Measurements from ENCODE around the gene DUSP1. TPM values are rescaled to one million over a fixed set of nuclear protein-coding genes. Genes with fewer than 3 reads are reported as not detected.
A peak's percentile ranks its signal among the peaks of the same experiment; 100 is the strongest.

Gene DUSP1
- total and polyA plus RNA-seq, 9 of the 15 experiments (the other 6 are each of a cell fraction or from before 2014, with no cell fraction given), result 2.1 to 14.2 (median 8.5) TPM

- TF ChIP-seq ZBTB9 (CRISPR knock-in tag; IDR thresholded peaks at IDR 0.05) (no peak), SNRNP70 (optimal IDR thresholded peaks at IDR 0.05; ENCODE audit: low read depth, low read length) (no peak), POLR2G (IDR thresholded peaks at IDR 0.05; ENCODE audit: low read depth, low read length) (peak; percentile 52), NBN (IDR thresholded peaks at IDR 0.05; ENCODE audit: low read depth) (peak; percentile 51; the same call in 1 of the 2 replicates), NFXL1 (CRISPR knock-in tag; IDR thresholded peaks at IDR 0.05) (no peak), ETV5 (CRISPR knock-in tag; IDR thresholded peaks at IDR 0.05; ENCODE audit: low read depth) (peak; percentile 86), SIN3A (IDR thresholded peaks at IDR 0.05; ENCODE audit: borderline replicate concordance in 2 of 2, control insufficient read depth in 1 of 2, low read depth in 2 of 2, low read length in 2 of 2) (0 out of 4 replicates have a peak, but pooled peaks of 1 of the 2 experiments have one; percentile 58), NRF1 (conservative IDR thresholded peaks at IDR 0.05 in 1 of 2, IDR thresholded peaks at IDR 0.05 in 1 of 2) (peak; percentile 45 to 53; a peak in 3 of 4 replicates), SMARCA5 (IDR thresholded peaks at IDR 0.05) (no peak), E2F3 (CRISPR knock-in tag; IDR thresholded peaks at IDR 0.05) (no peak), KDM4B (IDR thresholded peaks at IDR 0.05; ENCODE audit: borderline replicate concordance in 2 of 2, low read depth in 1 of 2) (0 out of 4 replicates have a peak, but pooled peaks of 1 of the 2 experiments have one; percentile 46), SRSF9 (IDR thresholded peaks at IDR 0.05; ENCODE audit: borderline replicate concordance, low read depth, low read length) (no peak), HMG20A (CRISPR knock-in tag; conservative IDR thresholded peaks at IDR 0.05) (no peak), SOX6 (IDR thresholded peaks at IDR 0.05) (peak; percentile 98), TFAP4 (CRISPR knock-in tag; IDR thresholded peaks at IDR 0.05; ENCODE audit: borderline replicate concordance) (peak; percentile 78), RBM14 (IDR thresholded peaks at IDR 0.05; ENCODE audit: borderline replicate concordance, insufficient read depth, low read depth, low read length) (no peak), SPI1 (IDR thresholded peaks at IDR 0.05; ENCODE audit: borderline replicate concordance, low read depth, low read length) (peak; percentile 35; the same call in 1 of the 2 replicates)
Observed at GRCh38 chr5:172764861-172765765, 5.9 kb downstream of the DUSP1 start (continued).
